Gastroesophageal sphincter (tissue), 3 donors: ENCODE data around the gene SAMD4B.

ENCODE experiments used
- EP300 ChIP-seq: sonication (generic); formaldehyde crosslinking; IDR thresholded peaks from one replicate; pipeline ENCODE4 v1.6.1; 2017; ENCODE audit warnings: antibody characterized with exemption, mild to moderate bottlenecking
- POLR2AphosphoS5 ChIP-seq: sonication (generic); formaldehyde crosslinking; IDR thresholded peaks from one replicate; pipeline ENCODE4 v1.6.1; 2017; ENCODE audit warnings: antibody characterized with exemption
- TF ChIP-seq, protein P1 (sequence below), 4 experiments: fragments of 200-600 bp in 2 of 4; fragments of 450-650 bp in 2 of 4; sonication (generic) in 1 of 4; IDR thresholded peaks; one replicate each; pipeline ENCODE4 v1.5.1; 2017 to 2019; ENCODE audit warnings: antibody characterized with exemption in 4 of 4, mild to moderate bottlenecking in 2 of 4, moderate library complexity in 2 of 4

- no peak for TF ChIP-seq POLR2AphosphoS5
- TF ChIP-seq, protein P1, sequence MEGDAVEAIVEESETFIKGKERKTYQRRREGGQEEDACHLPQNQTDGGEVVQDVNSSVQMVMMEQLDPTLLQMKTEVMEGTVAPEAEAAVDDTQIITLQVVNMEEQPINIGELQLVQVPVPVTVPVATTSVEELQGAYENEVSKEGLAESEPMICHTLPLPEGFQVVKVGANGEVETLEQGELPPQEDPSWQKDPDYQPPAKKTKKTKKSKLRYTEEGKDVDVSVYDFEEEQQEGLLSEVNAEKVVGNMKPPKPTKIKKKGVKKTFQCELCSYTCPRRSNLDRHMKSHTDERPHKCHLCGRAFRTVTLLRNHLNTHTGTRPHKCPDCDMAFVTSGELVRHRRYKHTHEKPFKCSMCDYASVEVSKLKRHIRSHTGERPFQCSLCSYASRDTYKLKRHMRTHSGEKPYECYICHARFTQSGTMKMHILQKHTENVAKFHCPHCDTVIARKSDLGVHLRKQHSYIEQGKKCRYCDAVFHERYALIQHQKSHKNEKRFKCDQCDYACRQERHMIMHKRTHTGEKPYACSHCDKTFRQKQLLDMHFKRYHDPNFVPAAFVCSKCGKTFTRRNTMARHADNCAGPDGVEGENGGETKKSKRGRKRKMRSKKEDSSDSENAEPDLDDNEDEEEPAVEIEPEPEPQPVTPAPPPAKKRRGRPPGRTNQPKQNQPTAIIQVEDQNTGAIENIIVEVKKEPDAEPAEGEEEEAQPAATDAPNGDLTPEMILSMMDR (IDR thresholded peaks at IDR 0.05), result no peak
- no peak for TF ChIP-seq EP300
Observed at GRCh38 chr19:39355253-39355652, 13.0 kb downstream of the SAMD4B start.
